T-helper 17 cell (primary cell): ENCODE results near the gene RAB14. TPM values are rescaled to one million over a fixed set of nuclear protein-coding genes. Genes with fewer than 3 reads are reported as not detected.
A peak's percentile ranks its signal among the peaks of the same experiment; 100 is the strongest.

Experiments used
- ATAC-seq: fragments of 150-1000 bp; cut with Tn5 transposase; 2 replicates; pipeline ENCODE4 v1.10.0; 2021; ENCODE audit warnings: mild to moderate bottlenecking, moderate library complexity
- DNase-seq, 3 donors: peaks; one replicate each; pipeline versions ENCODE4 v3.0.0 to v3.0.0-alpha.2; 2020 to 2021
- H3K9me3 ChIP-seq: one replicate; pipeline ENCODE4 v1.7.0; 2013; ENCODE audit warnings: low read length, mild to moderate bottlenecking; ENCODE audit not compliant: control insufficient read depth, poor library complexity, severe bottlenecking
- H3K27ac Mint-ChIP-seq: one replicate; pipeline ENCODE4 v1.8.0; 2022; ENCODE audit warnings: mild to moderate bottlenecking, moderate library complexity, mixed read lengths
- H3K27me3 Mint-ChIP-seq: one replicate; pipeline ENCODE4 v1.8.0; 2022; ENCODE audit warnings: mixed read lengths
- H3K36me3 Mint-ChIP-seq: one replicate; pipeline ENCODE4 v1.8.0; 2022; ENCODE audit warnings: low read depth, mixed read lengths
- H3K4me1 Mint-ChIP-seq: one replicate; pipeline ENCODE4 v1.8.0; 2022; ENCODE audit warnings: mild to moderate bottlenecking, mixed read lengths
- H3K4me3 Mint-ChIP-seq: one replicate; pipeline ENCODE4 v1.8.0; 2022; ENCODE audit warnings: mild to moderate bottlenecking, moderate library complexity, mixed read lengths
- total RNA-seq, 4 donors: library from RNA in 2 of 4; stranded (reverse) in 2 of 4; gene quantifications; one replicate each; pipeline ENCODE4 v1.2.3 and lab custom pipeline; 2022 to 2026

The RAB14 gene
- total RNA-seq, 2 donors from 2014 or later: 42.1 to 49.8 TPM

- Mint-ChIP-seq H3K27me3 (no peaks in the 10 kb centered on the region), H3K36me3 (peaks cover 2% of the 10 kb centered on the region)
Measured at GRCh38 chr9:121213136-121213806, 11.6 kb upstream of the RAB14 start.

GRCh38 chr9:121210536-121210935 is 8.9 kb upstream of the RAB14 start:
- Mint-ChIP-seq H3K4me1 (peaks cover 14% of the 10 kb centered on the region), H3K36me3 (no peaks in the 10 kb centered on the region), H3K27me3 (no peaks in the 10 kb centered on the region), H3K4me3 (no peak overlapping the region), H3K27ac (no peak overlapping the region)
- ATAC-seq: no peak
- no peak for DNase-seq
- H3K9me3 ChIP-seq: no peaks in the 10 kb centered on the region

More at GRCh38 chr9:121213136-121213806, 11.6 kb upstream of the RAB14 start:
- H3K9me3 ChIP-seq: no peaks in the 10 kb centered on the region
- no peak overlapping the region for H3K4me3 Mint-ChIP-seq
- DNase-seq (peak; percentile 40 to 50 (median 43)), ATAC-seq (peak; percentile 81)
- no peak overlapping the region for H3K27ac Mint-ChIP-seq
- H3K4me1 Mint-ChIP-seq: peaks cover 12% of the 10 kb centered on the region

GRCh38 chr9:121207371-121207940 is 5.8 kb upstream of the RAB14 start:
- no peak overlapping the region for H3K4me3 Mint-ChIP-seq
- ATAC-seq (peak; percentile 64), DNase-seq (no peak)

GRCh38 chr9:121206516-121207370 is 5.1 kb upstream of the RAB14 start:
- H3K9me3 ChIP-seq: no peaks in the 10 kb centered on the region
- Mint-ChIP-seq H3K4me1 (peaks cover 13% of the 10 kb centered on the region), H3K36me3 (no peaks in the 10 kb centered on the region), H3K27me3 (no peaks in the 10 kb centered on the region), H3K27ac (no peak overlapping the region), H3K4me3 (no peak overlapping the region)
- DNase-seq: no peak
- no peak for ATAC-seq

More at GRCh38 chr9:121207371-121207940, 5.8 kb upstream of the RAB14 start:
- no peaks in the 10 kb centered on the region for H3K9me3 ChIP-seq
- Mint-ChIP-seq H3K27me3 (no peaks in the 10 kb centered on the region), H3K4me1 (peaks cover 10% of the 10 kb centered on the region), H3K27ac (no peak overlapping the region), H3K36me3 (no peaks in the 10 kb centered on the region)

- DNase-seq: no peak
- no peaks in the 10 kb centered on the region for H3K9me3 ChIP-seq
- Mint-ChIP-seq H3K36me3 (no peaks in the 10 kb centered on the region), H3K27me3 (no peaks in the 10 kb centered on the region), H3K27ac (no peak overlapping the region), H3K4me3 (no peak overlapping the region), H3K4me1 (peaks cover 23% of the 10 kb centered on the region)
- ATAC-seq: no peak
Measured at GRCh38 chr9:121204611-121205010, 2.9 kb upstream of the RAB14 start.

- DNase-seq (no peak), ATAC-seq (no peak)
- Mint-ChIP-seq H3K27me3 (no peaks in the 10 kb centered on the region), H3K27ac (no peak overlapping the region), H3K4me3 (no peak overlapping the region), H3K4me1 (peaks cover 24% of the 10 kb centered on the region), H3K36me3 (no peaks in the 10 kb centered on the region)
- H3K9me3 ChIP-seq: no peaks in the 10 kb centered on the region
Measured at GRCh38 chr9:121204121-121204520, 2.5 kb upstream of the RAB14 start.

- DNase-seq (peak; percentile 40 to 52 (median 47)), ATAC-seq (peak; percentile 25)
- peaks cover 33% of the 10 kb centered on the region for H3K4me1 Mint-ChIP-seq
- H3K27me3 Mint-ChIP-seq: no peaks in the 10 kb centered on the region
- H3K36me3 Mint-ChIP-seq: no peaks in the 10 kb centered on the region
- peak overlapping the region; percentile 92 for H3K4me3 Mint-ChIP-seq
- no peaks in the 10 kb centered on the region for H3K9me3 ChIP-seq
- H3K27ac Mint-ChIP-seq: peak overlapping the region; percentile 88
Measured at GRCh38 chr9:121201045-121201737, 478 bp downstream of the RAB14 start.

GRCh38 chr9:121200356-121200755 is 1.3 kb downstream of the RAB14 start:
- no peaks in the 10 kb centered on the region for H3K9me3 ChIP-seq
- Mint-ChIP-seq H3K36me3 (no peaks in the 10 kb centered on the region), H3K27me3 (no peaks in the 10 kb centered on the region), H3K4me1 (peaks cover 39% of the 10 kb centered on the region), H3K4me3 (peak overlapping the region; percentile 92), H3K27ac (peak overlapping the region; percentile 88)
- ATAC-seq: no peak
- no peak for DNase-seq

- no peak for DNase-seq
- ATAC-seq: no peak
- peaks cover 43% of the 10 kb centered on the region for H3K4me1 Mint-ChIP-seq
Measured at GRCh38 chr9:121199921-121200320, 1.7 kb downstream of the RAB14 start.

GRCh38 chr9:121198512-121199042 is 3.1 kb downstream of the RAB14 start:
- H3K36me3 Mint-ChIP-seq: no peaks in the 10 kb centered on the region
- DNase-seq (no peak), ATAC-seq (no peak)
- H3K4me1 Mint-ChIP-seq: peaks cover 49% of the 10 kb centered on the region
- H3K27ac Mint-ChIP-seq: peak overlapping the region; percentile 88
- H3K9me3 ChIP-seq: no peaks in the 10 kb centered on the region
- peak overlapping the region; percentile 92 for H3K4me3 Mint-ChIP-seq
- H3K27me3 Mint-ChIP-seq: no peaks in the 10 kb centered on the region

More at GRCh38 chr9:121199921-121200320, 1.7 kb downstream of the RAB14 start:
- Mint-ChIP-seq H3K27ac (peak overlapping the region; percentile 88), H3K27me3 (no peaks in the 10 kb centered on the region), H3K4me3 (peak overlapping the region; percentile 92), H3K36me3 (no peaks in the 10 kb centered on the region)
- no peaks in the 10 kb centered on the region for H3K9me3 ChIP-seq

- peaks cover 47% of the 10 kb centered on the region for H3K4me1 Mint-ChIP-seq
- no peak for ATAC-seq
Measured at GRCh38 chr9:121197132-121197531, 4.5 kb downstream of the RAB14 start.

GRCh38 chr9:121196389-121196788 is 5.3 kb downstream of the RAB14 start:
- Mint-ChIP-seq H3K4me3 (peak overlapping the region; percentile 57), H3K27ac (peak overlapping the region; percentile 90), H3K36me3 (no peaks in the 10 kb centered on the region), H3K4me1 (peaks cover 45% of the 10 kb centered on the region), H3K27me3 (no peaks in the 10 kb centered on the region)
- DNase-seq: no peak
- H3K9me3 ChIP-seq: no peaks in the 10 kb centered on the region
- no peak for ATAC-seq

More at GRCh38 chr9:121197132-121197531, 4.5 kb downstream of the RAB14 start:
- Mint-ChIP-seq H3K4me3 (no peak overlapping the region), H3K27me3 (no peaks in the 10 kb centered on the region), H3K36me3 (no peaks in the 10 kb centered on the region), H3K27ac (peak overlapping the region; percentile 90)
- no peaks in the 10 kb centered on the region for H3K9me3 ChIP-seq
- DNase-seq: no peak
